GM21723 (cell line): Measurements from ENCODE around the gene PTPRD.

Experiments used
- ATAC-seq: cut with Tn5 transposase; IDR thresholded peaks from one replicate; pipeline ENCODE4 v1.9.1; 2021; ENCODE audit warnings: mild to moderate bottlenecking, moderate library complexity; ENCODE audit not compliant: unreplicated experiment

Gene PTPRD

GRCh38 chr9:8600914-8601680 lies 2011.7 kb downstream of the PTPRD start:
- no peak for ATAC-seq

DNA sequence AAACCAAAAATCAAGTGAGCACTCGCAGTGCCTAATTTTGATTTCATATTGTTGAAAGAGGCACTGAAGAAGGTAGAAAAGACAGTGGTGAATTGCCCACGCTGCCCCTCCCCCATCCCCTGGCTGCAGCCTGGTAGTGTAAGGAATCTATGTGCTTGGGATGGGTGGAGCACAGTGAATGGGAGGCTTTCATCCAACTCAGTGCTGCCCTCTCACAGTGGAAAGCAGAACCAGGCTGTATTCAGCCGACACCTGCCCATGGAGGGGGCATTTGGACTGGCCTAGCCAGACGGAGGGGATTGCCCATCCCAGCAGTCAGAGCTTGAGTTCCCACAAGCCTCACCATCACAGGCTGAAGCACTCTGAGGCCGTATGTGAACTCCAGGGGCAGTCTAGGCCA lies 2012.9 kb downstream of the PTPRD start:
- ATAC-seq = no peak

DNA sequence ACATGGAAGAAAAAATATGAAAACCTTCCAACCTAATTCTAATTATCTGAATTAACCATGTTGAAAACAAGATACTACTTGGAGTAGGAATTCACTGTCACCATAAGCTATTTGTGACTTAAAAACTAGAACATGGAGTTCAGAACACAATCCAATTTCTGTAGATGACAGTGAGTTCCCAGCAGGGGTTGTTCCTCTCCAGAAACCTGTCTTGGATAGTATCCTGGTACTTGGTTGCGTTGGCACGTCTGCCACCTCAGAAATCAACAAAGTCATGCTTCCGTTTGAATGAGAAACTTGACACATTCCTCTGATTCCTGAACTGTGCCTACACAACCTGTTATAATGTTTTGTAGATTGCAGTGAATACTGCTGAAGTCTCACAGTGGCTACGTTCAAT lies 2023.3 kb downstream of the PTPRD start:
- ATAC-seq = no peak

DNA sequence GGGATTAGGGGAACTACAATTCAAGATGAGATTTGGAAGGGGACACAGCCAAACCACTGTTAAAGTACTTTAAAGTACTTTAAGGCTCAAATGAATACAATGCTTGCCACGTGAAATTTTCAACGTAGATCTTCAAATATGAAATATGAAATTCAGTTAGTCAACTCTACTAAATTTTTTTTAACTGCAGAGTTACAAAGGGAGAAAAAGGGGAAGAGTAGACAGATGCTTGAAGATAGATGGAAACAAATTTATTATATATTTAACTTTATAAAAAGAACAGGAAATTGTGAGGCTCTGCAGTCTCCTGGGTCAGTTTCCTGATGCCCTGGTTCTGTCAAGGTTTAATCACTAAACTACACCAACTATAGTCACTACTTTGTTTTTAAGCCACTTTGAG lies 2027.8 kb downstream of the PTPRD start:
- no peak for ATAC-seq

GRCh38 chr9:8579661-8580060 lies 2033.1 kb downstream of the PTPRD start:
- no peak for ATAC-seq

- no peak for ATAC-seq
Measured at GRCh38 chr9:8576741-8577140, 2036.1 kb downstream of the PTPRD start.

DNA sequence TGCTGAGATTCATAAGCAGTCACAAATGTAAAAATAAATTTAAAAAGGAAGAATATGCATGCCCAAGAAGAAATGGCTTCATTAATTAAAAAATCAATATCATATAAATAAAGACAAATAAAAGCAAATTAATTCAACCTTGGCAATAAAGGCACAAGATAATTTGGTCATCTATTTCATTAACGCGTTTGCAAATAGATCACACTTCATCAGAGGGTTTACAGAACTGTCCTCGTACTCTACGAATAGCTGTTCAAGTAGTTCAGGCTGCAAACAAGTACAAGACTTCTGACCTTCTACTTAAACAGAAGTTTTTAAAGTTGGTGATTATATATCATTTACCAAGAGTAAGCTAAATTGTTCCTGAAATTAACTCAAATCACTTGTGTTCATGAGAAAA lies 2038.0 kb downstream of the PTPRD start:
- no peak for ATAC-seq

GRCh38 chr9:8572209-8572608 lies 2040.6 kb downstream of the PTPRD start:
- no peak for ATAC-seq

DNA sequence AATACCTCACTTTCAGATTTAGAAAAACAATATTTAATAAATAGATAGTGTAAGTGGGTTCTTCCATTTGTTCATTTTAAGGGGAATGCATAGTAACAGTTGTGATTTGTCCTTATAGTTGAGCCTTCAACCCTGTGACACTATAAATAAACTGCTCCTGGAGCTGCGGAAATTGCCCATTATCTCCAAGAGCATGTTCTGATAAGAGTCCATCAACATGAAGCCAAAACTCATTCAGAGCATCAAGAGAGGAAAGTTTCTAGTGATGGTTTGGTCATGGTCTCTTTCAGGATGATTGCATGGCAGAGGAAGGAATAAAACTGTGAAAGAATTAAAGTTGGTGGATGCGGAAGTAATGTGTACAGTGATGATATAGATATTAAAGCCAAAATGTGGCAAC lies 2041.2 kb downstream of the PTPRD start:
- no peak for ATAC-seq

DNA sequence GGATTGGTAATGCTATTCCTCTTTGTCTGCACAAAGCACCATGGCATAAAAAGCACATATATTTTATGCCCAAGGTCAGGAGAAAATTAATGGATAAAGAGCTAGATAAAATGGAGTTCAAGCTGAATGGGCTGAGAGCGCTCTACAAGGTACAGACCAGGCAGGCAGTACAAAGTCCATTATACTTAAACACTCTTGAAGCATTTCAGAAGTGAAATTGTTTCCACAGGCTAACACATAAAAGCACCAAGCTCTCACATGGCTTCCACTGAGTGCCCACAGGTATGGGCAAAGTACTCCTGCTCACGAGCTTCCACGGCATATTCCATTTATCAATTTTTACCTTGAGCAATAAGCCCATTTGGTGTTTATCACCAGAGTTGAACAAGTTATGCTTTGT lies 2042.0 kb downstream of the PTPRD start:
- no peak for ATAC-seq

DNA sequence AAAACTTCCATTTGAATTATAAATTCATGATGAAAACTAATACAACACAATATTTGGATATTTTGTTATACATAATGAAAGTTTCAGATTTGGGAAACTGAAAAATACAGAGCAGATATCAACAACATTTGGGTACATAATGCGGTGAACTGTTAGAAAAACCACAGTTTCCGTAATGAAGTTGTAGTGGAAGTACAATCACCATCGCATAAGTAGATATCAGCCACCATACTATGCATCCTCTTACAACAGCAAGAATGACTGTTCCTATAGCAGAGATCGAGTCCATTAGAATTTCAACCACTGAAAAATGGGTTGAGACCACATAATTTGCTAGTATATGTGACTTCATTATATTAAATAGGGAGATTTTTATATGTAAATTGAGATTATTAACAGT lies 2043.0 kb downstream of the PTPRD start:
- no peak for ATAC-seq

GRCh38 chr9:8567963-8568579 lies 2044.7 kb downstream of the PTPRD start:
- ATAC-seq = no peak

DNA sequence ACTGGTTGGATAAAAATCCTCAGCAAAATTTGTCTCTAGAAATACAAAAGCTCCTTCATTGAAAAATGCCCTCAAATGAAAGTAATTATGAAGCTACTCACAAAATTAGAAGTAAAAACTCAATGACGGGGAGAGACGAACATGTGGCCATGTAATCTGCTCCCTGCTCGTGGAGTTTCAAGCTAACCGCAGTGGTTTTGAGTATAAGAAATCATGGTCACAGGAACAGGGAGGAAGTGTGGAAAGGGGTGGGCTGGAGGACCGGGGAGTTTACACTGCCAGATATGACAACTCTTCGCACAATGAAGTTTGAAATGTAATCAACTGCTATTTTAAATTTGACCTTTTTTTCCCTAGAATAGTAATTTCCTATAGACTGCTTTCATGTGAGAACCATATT lies 2047.8 kb downstream of the PTPRD start:
- ATAC-seq = no peak

DNA sequence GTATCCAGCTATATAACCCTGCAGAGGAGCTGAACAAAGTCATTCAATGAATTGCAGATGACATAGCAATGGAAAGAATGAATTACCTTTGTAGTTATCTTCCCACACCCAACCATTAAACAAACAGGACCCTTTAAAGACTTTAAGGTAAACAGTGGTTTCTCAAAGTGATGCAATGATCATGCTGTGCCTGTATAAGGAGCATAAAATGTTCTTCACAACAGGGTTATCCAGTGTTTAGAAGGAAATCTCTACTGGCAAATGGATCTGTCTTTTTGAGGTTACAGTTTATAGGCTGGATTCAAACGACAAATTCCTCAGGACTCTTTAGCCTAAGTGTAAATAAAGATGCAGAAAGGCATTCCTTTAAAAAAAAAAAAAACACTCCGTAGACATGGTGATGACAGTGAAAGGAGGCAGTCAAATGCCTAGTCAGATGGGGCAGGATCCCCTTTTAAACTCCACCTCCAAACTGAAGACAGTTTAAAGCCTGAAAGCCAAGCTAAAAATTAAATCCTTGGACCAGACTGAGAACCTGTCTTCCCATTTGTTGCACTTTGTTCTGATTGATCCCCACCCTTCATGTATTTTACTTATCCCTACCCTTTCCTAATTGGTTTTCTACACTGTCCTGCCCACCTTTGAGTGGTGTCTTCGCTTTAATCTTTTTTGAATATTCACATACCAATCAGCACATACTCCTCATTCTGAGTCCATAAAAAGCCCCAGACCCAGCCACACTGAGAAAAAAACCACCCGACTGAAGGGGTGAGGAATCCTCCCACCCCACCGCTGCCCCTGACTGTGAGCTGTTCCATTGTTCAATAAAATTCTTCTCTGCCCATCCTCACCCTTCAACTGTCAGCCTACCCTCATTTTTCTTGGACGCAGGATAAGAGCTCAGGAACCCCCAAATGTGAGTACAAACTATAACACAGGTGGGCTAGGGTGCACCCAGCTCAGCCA lies 2052.0 kb downstream of the PTPRD start:
- no peak for ATAC-seq

- ATAC-seq = no peak
Measured at GRCh38 chr9:8558176-8558575, 2054.6 kb downstream of the PTPRD start.

- no peak for ATAC-seq
Measured at GRCh38 chr9:8555762-8556500, 2056.9 kb downstream of the PTPRD start.

- ATAC-seq = no peak
Measured at GRCh38 chr9:8553444-8553843, 2059.4 kb downstream of the PTPRD start.

DNA sequence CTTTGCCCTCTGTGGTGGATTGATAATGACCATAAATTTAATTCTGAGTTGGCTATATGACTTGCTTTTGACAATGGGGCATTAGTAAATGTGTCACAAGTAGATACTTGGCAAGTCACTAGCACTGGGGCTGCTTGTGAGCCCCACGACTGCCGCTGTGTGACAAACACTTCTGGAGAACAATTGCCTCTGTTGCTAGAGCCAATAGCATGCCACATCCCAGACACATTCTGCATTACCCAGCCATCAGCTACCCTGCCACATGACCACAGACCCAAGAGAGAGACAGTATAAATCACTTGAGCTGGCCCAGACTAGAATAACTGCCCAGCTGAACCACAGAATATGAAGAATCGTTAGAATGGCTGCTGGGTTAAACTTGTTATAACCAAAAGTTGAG lies 2060.1 kb downstream of the PTPRD start:
- no peak for ATAC-seq

- no peak for ATAC-seq
Measured at GRCh38 chr9:8549214-8549613, 2063.6 kb downstream of the PTPRD start.

- no peak for ATAC-seq
Measured at GRCh38 chr9:8543219-8543618, 2069.6 kb downstream of the PTPRD start.

DNA sequence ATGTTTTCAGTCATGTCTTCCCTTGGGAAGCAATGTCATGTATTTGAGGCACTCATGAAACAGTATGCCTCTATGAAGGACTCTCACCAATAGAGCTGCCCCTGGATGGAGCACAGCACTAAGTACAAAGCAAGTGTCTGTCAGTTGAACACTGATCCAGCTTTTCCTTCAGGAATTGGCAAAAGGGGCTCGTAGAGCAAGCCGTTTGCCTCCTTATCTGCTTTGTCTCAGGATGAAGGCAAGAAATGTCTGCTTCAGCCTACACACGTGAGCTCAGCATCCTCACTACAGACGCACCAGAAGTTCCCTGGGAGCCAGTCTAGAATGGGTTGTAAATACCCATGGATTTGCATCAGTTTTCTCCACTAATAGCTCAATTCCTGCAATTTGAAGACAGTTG lies 2070.3 kb downstream of the PTPRD start:
- no peak for ATAC-seq
